T-cell (primary cell): Measurements from ENCODE around the gene LSP1. TPM values are rescaled to one million over a fixed set of nuclear protein-coding genes. Genes with fewer than 3 reads are reported as not detected.

Experiments
- ATAC-seq, 4 experiments: fragments of 200-7000 bp in 3 of 4; fragments of 150-1000 bp in 1 of 4; cut with Tn5 transposase; replicated peaks in 1 of 4; 1 replicate in 3 of 4; 2 replicates in 1 of 4; pipeline ENCODE4 v1.10.0; 2021; ENCODE audit warnings: moderate library complexity in 3 of 4, mild to moderate bottlenecking in 2 of 4, moderate number of reproducible peaks in 1 of 4
- CTCF ChIA-PET, 2 donors: fragments of 300-600 bp; sonication (Branson Sonifier 250); formaldehyde crosslinking; loops; one replicate each; lab custom pipeline; 2022; ENCODE audit warnings: antibody characterized with exemption in 2 of 2; lab: Charles Lee
- POLR2A ChIA-PET, 2 donors: fragments of 300-600 bp; sonication (Branson Sonifier 250); formaldehyde crosslinking; loops; one replicate each; lab custom pipeline; 2022; ENCODE audit warnings: antibody characterized with exemption in 2 of 2; lab: Charles Lee
- DNase-seq, 35 experiments: peaks; one replicate each; pipeline versions ENCODE4 v3.0.0 to v3.0.0-alpha.2; 2013 to 2023
- H3K27ac ChIP-seq: one replicate; pipeline ENCODE4 v1.5.1; 2013; ENCODE audit warnings: low read length
- H3K27me3 ChIP-seq, 2 experiments: replicated peaks in 1 of 2; 1 replicate in 1 of 2; 2 replicates in 1 of 2; pipeline versions ENCODE4 v1.6.1 to v1.7.0; 2013; ENCODE audit warnings: low read length in 1 of 2, mixed read lengths in 1 of 2; ENCODE audit not compliant: control insufficient read depth in 2 of 2, insufficient read depth in 2 of 2; ENCODE audit errors: extremely low read depth in 1 of 2
- H3K36me3 ChIP-seq, 2 donors: 1 replicate in 1 of 2; 2 replicates in 1 of 2; pipeline versions ENCODE4 v1.6.1 to v1.7.0; 2013; ENCODE audit warnings: low read length in 1 of 2; ENCODE audit not compliant: control insufficient read depth in 2 of 2, insufficient read depth in 1 of 2; ENCODE audit errors: extremely low read depth in 1 of 2
- H3K4me1 ChIP-seq, 2 experiments: 1 replicate in 1 of 2; 2 replicates in 1 of 2; pipeline versions ENCODE4 v1.6.1 to v1.7.0; 2013; ENCODE audit warnings: low read length in 2 of 2, mixed read lengths in 1 of 2; ENCODE audit not compliant: insufficient read depth in 2 of 2, control insufficient read depth in 1 of 2; ENCODE audit errors: extremely low read depth in 1 of 2
- H3K4me3 ChIP-seq, 2 donors: 1 replicate in 1 of 2; 2 replicates in 1 of 2; pipeline versions ENCODE4 v1.5.1 to v1.7.0; 2013; ENCODE audit warnings: mild to moderate bottlenecking in 2 of 2, low read length in 1 of 2, moderate library complexity in 1 of 2; ENCODE audit not compliant: control insufficient read depth in 1 of 2; ENCODE audit errors: extremely low read depth in 1 of 2
- H3K9me3 ChIP-seq: 2 replicates; pipeline ENCODE4 v1.7.0; 2013
- H3K27ac Mint-ChIP-seq, 2 donors: one replicate each; pipeline ENCODE4 v1.8.0; 2020 to 2021; ENCODE audit warnings: mild to moderate bottlenecking in 2 of 2, mixed read lengths in 2 of 2
- H3K27me3 Mint-ChIP-seq, 2 donors: one replicate each; pipeline ENCODE4 v1.8.0; 2021 to 2022; ENCODE audit warnings: mixed read lengths in 2 of 2
- H3K36me3 Mint-ChIP-seq: one replicate; pipeline ENCODE4 v1.8.0; 2021; ENCODE audit warnings: mixed read lengths
- H3K4me1 Mint-ChIP-seq, 3 donors: one replicate each; pipeline ENCODE4 v1.8.0; 2020 to 2022; ENCODE audit warnings: mixed read lengths in 3 of 3, mild to moderate bottlenecking in 1 of 3
- H3K4me3 Mint-ChIP-seq, 3 donors: one replicate each; pipeline ENCODE4 v1.8.0; 2020 to 2022; ENCODE audit warnings: mild to moderate bottlenecking in 3 of 3, mixed read lengths in 3 of 3, moderate library complexity in 3 of 3
- H3K9me3 Mint-ChIP-seq, 3 donors: one replicate each; pipeline ENCODE4 v1.8.0; 2020 to 2022; ENCODE audit warnings: mixed read lengths in 3 of 3
- WGBS: methylation state at CpG from one replicate; pipeline ENCODE4 v1.1.5; 2013; ENCODE audit warnings: missing lambda C conversion rate; ENCODE audit not compliant: insufficient coverage; 5-methylcytosine and 5-hydroxymethylcytosine counted together
- total RNA-seq, 35 experiments: library from RNA in 6 of 35; stranded (reverse) in 6 of 35; fragments of 120-200 nt in 1 of 35; gene quantifications; one replicate each; pipeline versions ENCODE4 v1.2.1 to v1.2.4 and lab custom pipeline; 2013 to 2026

The LSP1 gene
- total RNA-seq, 5 donors from 2014 or later (not counting 1 experiment from before 2014, with no cell fraction given) = 286 to 514 (median 375) TPM

- no peak for DNase-seq
- no peaks in the 10 kb centered on the region for H3K4me1 ChIP-seq
- Mint-ChIP-seq H3K4me3 (no peak overlapping the region), H3K36me3 (no peaks in the 10 kb centered on the region), H3K4me1 (peaks cover 0 to 7% (median 2%) of the 10 kb centered on the region in 3 donors), H3K27ac (no peak overlapping the region), H3K27me3 (peaks cover 6 to 23% of the 10 kb centered on the region in 2 donors), H3K9me3 (no peaks in the 10 kb centered on the region)
- H3K27ac ChIP-seq = no peak overlapping the region
- POLR2A ChIA-PET = interaction anchor here in 1 of 2 donors (0.7 kb wide), 1 partner anchor 14 kb away, joined by 6 read pairs; no protein-coding TSS in a partner anchor
- no peak overlapping the region for H3K4me3 ChIP-seq
- CTCF ChIA-PET = no interaction called here
- H3K9me3 ChIP-seq = no peaks in the 10 kb centered on the region
- WGBS = 88% methylated on average over 6 of the region's 7 CpGs
- peaks cover 0 to 13% of the 10 kb centered on the region in 2 experiments for H3K27me3 ChIP-seq
- H3K36me3 ChIP-seq = no peaks in the 10 kb centered on the region
- ATAC-seq = no peak
These were observed 56.6 kb downstream of the LSP1 start for GRCh38 chr11:1909524-1909923.

- Mint-ChIP-seq H3K4me1 (peaks cover 12 to 24% (median 16%) of the 10 kb centered on the region in 3 donors), H3K9me3 (no peaks in the 10 kb centered on the region), H3K4me3 (no peak overlapping the region), H3K27ac (no peak overlapping the region), H3K27me3 (peaks cover 14 to 22% of the 10 kb centered on the region in 2 donors), H3K36me3 (no peaks in the 10 kb centered on the region)
- ChIA-PET CTCF (interaction anchor here in 1 of 2 donors (0.6 kb wide), 2 partner anchors 74 to 237 kb away, joined by 3 to 6 read pairs; partner anchors contain the start of gene TNNI2), POLR2A (no interaction called here)
- H3K4me3 ChIP-seq = no peak overlapping the region
- ATAC-seq (no peak), DNase-seq (no peak)
- no peak overlapping the region for H3K27ac ChIP-seq
- peaks cover 0 to 14% of the 10 kb centered on the region in 2 experiments for H3K4me1 ChIP-seq
- no peaks in the 10 kb centered on the region for H3K36me3 ChIP-seq
- 88% methylated on average over 7 of the region's 13 CpGs for WGBS
- no peaks in the 10 kb centered on the region for H3K9me3 ChIP-seq
- H3K27me3 ChIP-seq = peaks cover 0 to 9% of the 10 kb centered on the region in 2 experiments
These were observed 59.5 kb downstream of the LSP1 start for GRCh38 chr11:1912289-1912878.

- DNase-seq (no peak), ATAC-seq (no peak)
- peaks cover 0 to 25% of the 10 kb centered on the region in 2 experiments for H3K4me1 ChIP-seq
- H3K36me3 Mint-ChIP-seq = no peaks in the 10 kb centered on the region
- H3K27ac Mint-ChIP-seq = no peak overlapping the region
- no peaks in the 10 kb centered on the region for H3K9me3 ChIP-seq
- 94% methylated on average over 27 of the region's 31 CpGs for WGBS
- H3K27ac ChIP-seq = no peak overlapping the region
- peaks cover 12 to 24% (median 16%) of the 10 kb centered on the region in 3 donors for H3K4me1 Mint-ChIP-seq
- POLR2A ChIA-PET = no interaction called here
- H3K4me3 Mint-ChIP-seq = no peak overlapping the region
- H3K27me3 ChIP-seq = peaks cover 0 to 3% of the 10 kb centered on the region in 2 experiments
- no peaks in the 10 kb centered on the region for H3K36me3 ChIP-seq
- peaks cover 14 to 22% of the 10 kb centered on the region in 2 donors for H3K27me3 Mint-ChIP-seq
- CTCF ChIA-PET = interaction anchor here in 1 of 2 donors (0.6 kb wide), 1 partner anchor 75 kb away, joined by 3 read pairs; the partner anchor contains the start of gene TNNI2
- H3K9me3 Mint-ChIP-seq = no peaks in the 10 kb centered on the region
- H3K4me3 ChIP-seq = no peak overlapping the region
These were observed 60.6 kb downstream of the LSP1 start for GRCh38 chr11:1913271-1914060.

- DNase-seq (no peak), ATAC-seq (no peak)
- Histone ChIP-seq H3K4me3 (no peak overlapping the region), H3K9me3 (no peaks in the 10 kb centered on the region), H3K4me1 (peaks cover 0 to 31% of the 10 kb centered on the region in 2 experiments), H3K27me3 (peaks cover 0 to 2% of the 10 kb centered on the region in 2 experiments), H3K27ac (no peak overlapping the region), H3K36me3 (no peaks in the 10 kb centered on the region)
- Mint-ChIP-seq H3K36me3 (no peaks in the 10 kb centered on the region), H3K27me3 (peaks cover 14 to 18% of the 10 kb centered on the region in 2 donors), H3K4me3 (no peak overlapping the region), H3K9me3 (no peaks in the 10 kb centered on the region), H3K4me1 (peaks cover 16 to 24% (median 18%) of the 10 kb centered on the region in 3 donors), H3K27ac (peak overlapping the region; percentile 9 to 64)
- POLR2A ChIA-PET = no interaction called here
- WGBS = 100% methylated on average over 2 of the region's 2 CpGs
- CTCF ChIA-PET = no interaction called here
These were observed 62.9 kb downstream of the LSP1 start for GRCh38 chr11:1915795-1916131.

- ChIA-PET POLR2A (no interaction called here), CTCF (no interaction called here)
- Mint-ChIP-seq H3K27me3 (peaks cover 14 to 15% of the 10 kb centered on the region in 2 donors), H3K4me1 (peaks cover 16 to 24% (median 18%) of the 10 kb centered on the region in 3 donors), H3K4me3 (no peak overlapping the region), H3K27ac (peak overlapping the region; percentile 66 to 81), H3K36me3 (no peaks in the 10 kb centered on the region), H3K9me3 (no peaks in the 10 kb centered on the region)
- Histone ChIP-seq H3K4me1 (peaks cover 0 to 37% of the 10 kb centered on the region in 2 experiments), H3K9me3 (no peaks in the 10 kb centered on the region), H3K27ac (no peak overlapping the region), H3K36me3 (no peaks in the 10 kb centered on the region), H3K4me3 (no peak overlapping the region), H3K27me3 (peaks cover 0 to 8% of the 10 kb centered on the region in 2 experiments)
- ATAC-seq = peak; percentile 2 to 26 (median 16)
- no peak for DNase-seq
- 71% methylated on average over 13 of the region's 14 CpGs for whole genome bisulfite sequencing
These were observed 63.5 kb downstream of the LSP1 start for GRCh38 chr11:1916132-1916985.
